GM11168 (cell line): ENCODE measurements around the gene CPA3.

Experiments
- in situ Hi-C: fragments of 300-500 bp; cut with MboI; formaldehyde crosslinking; loops from one replicate; pipeline ENCODE4 v1.12.0; 2022; ENCODE audit warnings: low sequenced_read_pairs; ENCODE audit not compliant: unreplicated experiment

Gene CPA3

GRCh38 chr3:148857316-148857715 lies 7.8 kb upstream of the CPA3 start:
- in situ Hi-C loops: no loop called here

- in situ Hi-C loops: loop anchor here (10.0 kb wide), 1 partner anchor 83 kb away; no protein-coding TSS in a partner anchor
These were observed 3.7 kb upstream of the CPA3 start for GRCh38 chr3:148861277-148861869.

DNA sequence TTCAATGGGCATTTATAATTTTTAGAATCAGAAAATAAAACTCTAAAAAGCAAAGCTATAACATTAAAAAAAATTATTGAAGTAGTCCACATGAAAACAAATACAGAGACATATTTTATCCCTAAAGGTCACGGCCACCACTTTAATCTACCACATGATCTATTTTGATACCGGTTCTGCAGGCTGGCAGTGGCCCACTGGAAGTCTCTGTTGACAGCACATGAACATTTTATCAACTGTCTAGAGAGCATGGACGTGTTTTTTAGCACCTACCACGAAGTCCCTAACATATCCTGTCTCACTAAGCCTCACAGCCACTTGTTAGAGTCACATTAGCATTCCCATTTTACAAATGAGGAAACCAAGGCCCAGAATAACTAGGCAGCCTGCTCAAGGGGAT lies 1.8 kb upstream of the CPA3 start:
- in situ Hi-C loops: loop anchor here (10.0 kb wide), 1 partner anchor 82 kb away; no protein-coding TSS in a partner anchor

DNA sequence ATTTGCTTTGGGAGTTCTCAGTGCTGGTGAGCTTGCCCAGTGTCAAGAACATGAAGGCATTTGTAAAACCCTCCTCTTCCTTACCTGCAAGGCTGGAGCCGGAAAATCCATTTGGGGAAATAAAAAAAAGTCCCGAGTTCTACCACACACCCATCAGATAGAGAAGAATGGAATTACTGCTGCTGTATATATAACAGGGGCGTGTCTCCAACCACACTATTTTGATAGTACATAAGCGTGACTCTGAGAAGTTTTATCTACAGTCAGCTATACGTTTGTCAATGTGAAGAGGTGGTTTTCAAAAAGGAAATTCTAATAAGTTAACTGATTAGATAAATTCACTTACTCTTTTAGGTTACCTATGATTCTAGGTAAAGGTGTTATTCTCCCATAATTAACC lies 1.3 kb upstream of the CPA3 start:
- in situ Hi-C loops: loop anchor here (10.0 kb wide), 1 partner anchor 81 kb away; no protein-coding TSS in a partner anchor

GRCh38 chr3:148866261-148866660 lies 1.2 kb downstream of the CPA3 start:
- in situ Hi-C loops: loop anchor here (10.0 kb wide), 1 partner anchor 79 kb away; no protein-coding TSS in a partner anchor

- in situ Hi-C loops: no loop called here
These were observed 8.3 kb downstream of the CPA3 start for GRCh38 chr3:148873270-148873927.

- in situ Hi-C loops: no loop called here
These were observed 8.9 kb downstream of the CPA3 start for GRCh38 chr3:148873977-148874376.

DNA sequence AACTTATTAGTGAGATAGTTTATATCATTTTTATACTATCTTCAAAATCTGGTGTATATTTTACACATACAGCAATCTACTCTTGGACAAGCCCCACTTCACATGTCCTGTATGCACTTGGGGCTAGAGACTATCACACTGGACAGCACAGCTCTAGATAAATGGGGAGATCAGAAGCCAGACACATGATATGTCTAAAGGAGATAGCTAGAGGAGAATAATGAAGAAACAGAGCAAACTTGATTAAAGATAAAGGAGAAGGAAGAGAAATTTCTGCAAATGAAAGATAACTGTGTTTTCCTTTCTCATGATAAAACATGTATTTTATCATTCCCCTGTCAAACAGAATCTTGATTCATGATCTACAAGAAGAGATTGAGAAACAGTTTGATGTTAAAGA lies 13.0 kb downstream of the CPA3 start:
- in situ Hi-C loops: no loop called here

DNA sequence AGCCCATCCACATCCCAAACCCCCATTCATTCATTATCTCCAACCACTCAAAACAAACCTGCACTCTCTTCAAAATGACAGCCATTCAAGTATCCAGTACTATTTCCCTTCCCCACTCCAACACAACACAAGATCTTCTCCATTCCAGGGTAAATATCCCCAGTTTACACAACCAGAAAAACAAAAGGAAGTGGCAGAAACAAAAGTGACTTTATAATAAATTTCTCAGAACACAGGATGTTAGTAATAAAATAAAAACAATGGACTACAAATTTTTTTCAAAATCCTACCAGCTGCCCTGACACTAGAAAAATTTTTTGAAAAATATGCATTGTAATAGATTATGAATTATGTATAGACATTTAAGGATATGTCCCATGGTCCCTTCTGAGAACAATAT lies 14.2 kb downstream of the CPA3 start:
- in situ Hi-C loops: no loop called here

DNA sequence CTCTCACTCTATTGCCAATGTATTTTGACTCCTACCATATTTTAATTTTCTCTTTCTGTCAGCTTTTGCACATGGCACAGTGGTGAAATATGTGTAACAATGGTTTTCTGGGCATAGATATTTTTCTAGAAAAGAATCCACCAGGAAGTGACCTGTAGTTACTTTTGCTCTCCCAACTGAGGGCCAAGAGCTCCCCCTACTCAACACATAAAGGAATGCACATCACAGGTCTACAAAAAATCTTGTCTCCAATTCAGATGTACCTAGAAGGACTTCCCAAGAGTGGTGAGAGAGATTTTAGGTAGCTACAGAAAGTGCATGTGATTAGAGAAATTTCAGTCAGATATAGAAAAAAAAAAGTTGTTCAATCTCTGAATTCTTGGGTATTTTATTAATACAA lies 15.6 kb downstream of the CPA3 start:
- in situ Hi-C loops: no loop called here

- in situ Hi-C loops: no loop called here
These were observed 16.2 kb downstream of the CPA3 start for GRCh38 chr3:148881286-148881685.

- in situ Hi-C loops: no loop called here
These were observed 17.2 kb downstream of the CPA3 start for GRCh38 chr3:148882288-148882687.

- in situ Hi-C loops: no loop called here
These were observed 18.1 kb downstream of the CPA3 start for GRCh38 chr3:148883163-148883562.

GRCh38 chr3:148884261-148884660 lies 19.2 kb downstream of the CPA3 start:
- in situ Hi-C loops: no loop called here

GRCh38 chr3:148889828-148890227 lies 24.7 kb downstream of the CPA3 start:
- in situ Hi-C loops: no loop called here

DNA sequence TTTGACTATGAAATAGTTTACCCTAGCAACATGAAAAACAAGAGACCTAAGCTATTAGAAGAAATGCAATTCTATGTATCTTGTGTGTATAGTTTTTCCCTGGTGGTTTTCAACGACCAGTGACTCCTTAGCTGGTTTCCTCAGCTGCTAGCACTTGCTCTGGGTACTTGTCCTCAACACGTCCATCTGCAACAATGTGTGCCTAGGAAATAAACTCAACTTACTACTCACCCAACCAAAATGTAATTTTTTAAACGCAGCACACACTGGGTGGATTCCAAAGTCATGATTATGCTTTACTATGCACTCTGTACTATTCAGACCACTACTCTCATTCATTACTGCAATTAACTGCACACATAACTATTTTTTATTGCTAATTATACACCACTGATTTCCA lies 31.0 kb downstream of the CPA3 start:
- in situ Hi-C loops: no loop called here

DNA sequence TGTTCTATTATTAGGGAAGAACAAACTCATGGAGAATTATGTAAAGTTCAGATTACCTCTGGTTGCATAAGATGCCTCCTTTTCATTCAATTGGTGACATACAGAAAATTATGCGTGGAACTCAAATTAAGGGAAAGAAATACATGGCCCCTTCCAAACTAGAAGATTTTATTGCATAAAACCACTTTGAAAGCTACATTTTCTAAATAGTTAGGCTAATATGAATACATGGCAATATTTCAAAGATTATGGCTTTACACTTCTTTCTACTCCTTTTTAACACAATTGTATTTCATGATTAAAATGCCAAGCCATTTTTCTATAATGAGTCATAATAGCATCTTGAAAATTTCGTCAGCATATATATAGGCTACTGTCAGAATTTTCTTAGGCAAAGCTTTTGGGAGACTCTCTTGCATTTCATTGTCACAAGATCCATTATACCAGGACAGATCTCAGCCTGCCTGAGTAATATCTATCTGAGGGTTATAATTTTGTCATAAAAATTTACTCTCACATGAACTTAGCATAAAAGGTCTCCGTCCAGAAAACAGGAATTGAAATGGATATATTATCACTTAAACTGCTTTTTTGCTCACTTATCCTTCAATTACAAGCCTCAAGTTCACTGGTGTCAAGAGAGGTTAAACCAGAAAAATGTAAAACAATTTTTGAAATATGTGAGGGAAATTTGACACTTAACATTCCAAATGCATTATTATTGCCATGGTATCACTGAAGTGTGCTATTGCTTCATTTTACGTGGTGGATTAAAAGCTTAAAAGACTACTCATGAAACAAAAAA lies 37.1 kb downstream of the CPA3 start:
- in situ Hi-C loops: no loop called here

- in situ Hi-C loops: no loop called here
These were observed 37.9 kb downstream of the CPA3 start for GRCh38 chr3:148903022-148903442.

GRCh38 chr3:148903941-148904340 lies 38.8 kb downstream of the CPA3 start:
- in situ Hi-C loops: no loop called here

GRCh38 chr3:148906667-148907066 lies 41.6 kb downstream of the CPA3 start:
- in situ Hi-C loops: no loop called here

DNA sequence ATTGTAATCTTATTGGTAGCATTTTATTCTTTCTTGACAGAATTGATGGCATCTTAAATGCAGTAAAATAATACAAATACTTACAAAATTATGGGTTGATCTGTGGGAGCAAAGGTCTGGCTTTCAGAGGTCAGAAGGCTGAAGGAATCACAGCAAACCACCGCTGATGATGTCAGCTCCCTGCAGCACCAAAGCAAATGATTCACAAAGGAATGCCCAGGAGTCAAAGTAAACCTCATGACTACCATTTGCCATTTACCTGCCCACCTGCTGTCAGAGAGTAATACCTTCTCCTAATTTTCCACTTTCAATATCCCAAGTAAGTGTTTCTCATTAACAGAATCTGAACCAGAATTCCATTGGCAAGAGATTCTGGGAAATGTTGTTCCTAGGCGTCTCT lies 46.1 kb downstream of the CPA3 start:
- in situ Hi-C loops: no loop called here
